NCI-H510A (cell line): Measurements from ENCODE around the gene PRG3.

Experiments
- DNase-seq: peaks from one replicate; lab custom pipeline; 2025; lab: John Stamatoyannopoulos, UW

Gene PRG3

GRCh38 chr11:57359396-57359795, 21.6 kb downstream of the PRG3 start:
- no peak for DNase-seq

- no peak for DNase-seq
Measured at GRCh38 chr11:57358991-57359390, 22.0 kb downstream of the PRG3 start.

GRCh38 chr11:57358543-57358961, 22.4 kb downstream of the PRG3 start:
- no peak for DNase-seq

- DNase-seq: no peak
Measured at GRCh38 chr11:57357856-57358255, 23.1 kb downstream of the PRG3 start.

- no peak for DNase-seq
Measured at GRCh38 chr11:57357310-57357709, 23.6 kb downstream of the PRG3 start.

GRCh38 chr11:57356268-57356667, 24.7 kb downstream of the PRG3 start:
- DNase-seq: no peak

- no peak for DNase-seq
Measured at GRCh38 chr11:57354699-57355098, 26.3 kb downstream of the PRG3 start.

GRCh38 chr11:57353852-57354251, 27.1 kb downstream of the PRG3 start:
- no peak for DNase-seq

GRCh38 chr11:57353446-57353845, 27.5 kb downstream of the PRG3 start:
- no peak for DNase-seq

GRCh38 chr11:57353036-57353435, 27.9 kb downstream of the PRG3 start:
- DNase-seq: no peak

- DNase-seq: peak; percentile 4
Measured at GRCh38 chr11:57349491-57350274, 31.3 kb downstream of the PRG3 start.

GRCh38 chr11:57348636-57349313, 32.2 kb downstream of the PRG3 start:
- DNase-seq: no peak

GRCh38 chr11:57348052-57348451, 32.9 kb downstream of the PRG3 start:
- no peak for DNase-seq

GRCh38 chr11:57347336-57347735, 33.6 kb downstream of the PRG3 start:
- DNase-seq: no peak

GRCh38 chr11:57345555-57346211, 35.3 kb downstream of the PRG3 start:
- DNase-seq: peak; percentile 65

GRCh38 chr11:57344826-57345225, 36.1 kb downstream of the PRG3 start:
- DNase-seq: no peak

- peak; percentile 9 for DNase-seq
Measured at GRCh38 chr11:57343825-57344224, 37.1 kb downstream of the PRG3 start.

GRCh38 chr11:57342702-57343101, 38.2 kb downstream of the PRG3 start:
- DNase-seq: no peak

- no peak for DNase-seq
Measured at GRCh38 chr11:57341250-57341808, 39.6 kb downstream of the PRG3 start.

- peak; percentile 2 for DNase-seq
Measured at GRCh38 chr11:57340039-57340615, 40.8 kb downstream of the PRG3 start.

GRCh38 chr11:57339328-57339727, 41.6 kb downstream of the PRG3 start:
- no peak for DNase-seq

GRCh38 chr11:57338142-57338541, 42.8 kb downstream of the PRG3 start, which contains the start of gene P2RX3:
P2RX3 (plus strand) TSS chr11:57338352; CDS start chr11:57338551, 199 bp downstream.
- DNase-seq: no peak
